K562 (cell line): Measurements from ENCODE around the gene CELA3A. TPM values are rescaled to one million over a fixed set of nuclear protein-coding genes. Genes with fewer than 3 reads are reported as not detected.
A peak's percentile ranks its signal among the peaks of the same experiment; 100 is the strongest.

ENCODE experiments used
- ATAC-seq: fragments of 200-7000 bp; cut with Tn5 transposase; 3 replicates; pipeline ENCODE4 v1.9.1; 2020; ENCODE audit warnings: moderate library complexity
- BruUV-seq: library from RNA; stranded (reverse); fragments of 400-500 nt; replicated peaks from 2 replicates; lab custom pipeline; 2021; lab: Mats Ljungman, UMichigan
- CTCF ChIA-PET: fragments of 300-600 bp; formaldehyde crosslinking; extraction: SDS; loops from one replicate; lab custom pipeline; 2021; ENCODE audit warnings: low intra/inter-chr PET ratio; lab: Yijun Ruan, JAX
- POLR2A ChIA-PET: fragments of 300-600, 350-650 bp; sonication (Branson Sonifier 250); formaldehyde crosslinking; extraction: SDS; loops from one replicate; lab custom pipeline; 2021; ENCODE audit warnings: antibody characterized with exemption, inconsistent platforms; lab: Yijun Ruan, JAX
- DNase-seq, 4 experiments: peaks; one replicate each; pipeline versions ENCODE4 v3.0.0 to v3.0.0-alpha.2; 2011 to 2018; ENCODE audit warnings: low spot score in 3 of 4, mixed read lengths in 3 of 4; ENCODE audit errors: extremely low read depth in 1 of 4
- FAIRE-seq: peaks from 2 replicates; lab custom pipeline; 2011; peaks lifted over from hg19 to GRCh38; lab: Jason Lieb, UNC
- H2AFZ ChIP-seq: 2 replicates; pipeline ENCODE4 v1.6.0; 2011; ENCODE audit warnings: low read depth, low read length, control low read depth, inconsistent platforms
- H3K27ac ChIP-seq: fragments of 200-600 bp; 3 replicates; pipeline ENCODE4 v1.8.0; 2011; ENCODE audit warnings: low read depth, mild to moderate bottlenecking, control low read depth, inconsistent platforms, low read length, moderate library complexity, mixed read lengths; ENCODE audit errors: extremely low read depth
- H3K27me3 ChIP-seq, 2 experiments: fragments of 300-600 bp in 1 of 2; 2 replicates in 1 of 2; 3 replicates in 1 of 2; pipeline versions ENCODE4 v1.6.0 to v1.8.0; 2011; ENCODE audit warnings: inconsistent platforms in 2 of 2, low read length in 2 of 2, mild to moderate bottlenecking in 1 of 2, mixed read lengths in 1 of 2, moderate library complexity in 1 of 2; ENCODE audit not compliant: control insufficient read depth in 2 of 2, insufficient read depth in 2 of 2
- H3K36me3 ChIP-seq: fragments of 300-600 bp; 3 replicates; pipeline ENCODE4 v1.8.0; 2011; ENCODE audit warnings: mild to moderate bottlenecking, low read length, inconsistent platforms; ENCODE audit not compliant: control insufficient read depth, insufficient read depth
- H3K4me1 ChIP-seq, 2 experiments: fragments of 200-600 bp in 1 of 2; replicated peaks in 1 of 2; 2 replicates in 1 of 2; 3 replicates in 1 of 2; pipeline versions ENCODE4 v1.5.1 to v1.8.0; 2011; ENCODE audit warnings: inconsistent platforms in 2 of 2, low read length in 2 of 2, mild to moderate bottlenecking in 1 of 2, mixed read lengths in 1 of 2, moderate library complexity in 1 of 2; ENCODE audit not compliant: control insufficient read depth in 2 of 2, insufficient read depth in 2 of 2
- H3K4me2 ChIP-seq: 2 replicates; pipeline ENCODE4 v1.6.1; 2011; ENCODE audit warnings: low read length, control low read depth, inconsistent platforms, mixed read lengths; ENCODE audit not compliant: insufficient read depth
- H3K4me3 ChIP-seq: fragments of 200-600 bp; sonication (generic), shearing (Covaris generic); 2 replicates; pipeline ENCODE4 v1.5.1; 2016; ENCODE audit warnings: control low read depth, inconsistent platforms
- H3K79me2 ChIP-seq: fragments of 200-600 bp; 3 replicates; pipeline ENCODE4 v1.8.0; 2011; ENCODE audit warnings: low read length, inconsistent platforms; ENCODE audit not compliant: control insufficient read depth, insufficient read depth
- H3K9ac ChIP-seq, 2 experiments: 2 replicates each; pipeline versions ENCODE4 v1.6.0 to v1.6.1; 2011; ENCODE audit warnings: low read depth in 2 of 2, low read length in 2 of 2, control low read depth in 1 of 2, inconsistent platforms in 1 of 2, mild to moderate bottlenecking in 1 of 2, mixed read lengths in 1 of 2; ENCODE audit not compliant: insufficient read depth in 1 of 2
- H3K9me1 ChIP-seq: one replicate; pipeline ENCODE4 v1.6.0; 2011; ENCODE audit warnings: inconsistent platforms, mild to moderate bottlenecking, low read length, moderate library complexity; ENCODE audit not compliant: control insufficient read depth, insufficient read depth
- H3K9me3 ChIP-seq: replicated peaks from 2 replicates; pipeline ENCODE4 v1.5.1; 2011; ENCODE audit warnings: low read depth, low read length, inconsistent platforms; ENCODE audit not compliant: control insufficient read depth, insufficient read depth
- H4K20me1 ChIP-seq: replicated peaks from 2 replicates; pipeline ENCODE4 v1.6.1; 2011; ENCODE audit warnings: low read length, inconsistent platforms, mixed read lengths; ENCODE audit not compliant: control insufficient read depth, insufficient read depth
- ARID2 ChIP-seq: fragments of 450-650 bp; IDR thresholded peaks from 2 replicates; pipeline ENCODE4 v1.6.1; 2017; ENCODE audit warnings: antibody characterized with exemption, mild to moderate bottlenecking
- CTCFL ChIP-seq: IDR thresholded peaks from 2 replicates; pipeline ENCODE4 v1.6.1; 2011; ENCODE audit warnings: borderline replicate concordance, low read depth, mild to moderate bottlenecking, moderate library complexity, low read length; ENCODE audit not compliant: insufficient read depth, poor library complexity, severe bottlenecking
- DIDO1 ChIP-seq: fragments of 450-650 bp; IDR thresholded peaks from 2 replicates; pipeline ENCODE4 v1.6.1; 2016; ENCODE audit warnings: low read depth, missing biosample characterization, missing genetic modification characterization
- ELK3 ChIP-seq: fragments of 450-650 bp; formaldehyde crosslinking; IDR thresholded peaks from 2 replicates; pipeline ENCODE4 v1.4.0; 2020; ENCODE audit warnings: mild to moderate bottlenecking
- NR4A1 ChIP-seq, 2 experiments: fragments of 250-450 bp in 1 of 2; fragments of 450-650 bp in 1 of 2; sonication (Bioruptor Pico) in 1 of 2; IDR thresholded peaks; 2 replicates each; pipeline versions ENCODE4 v1.4.0 to v1.6.1; 2016 to 2020; ENCODE audit warnings: mild to moderate bottlenecking in 2 of 2, missing compliant biosample characterization in 1 of 2, missing genetic modification characterization in 1 of 2, moderate library complexity in 1 of 2
- TRIM25 ChIP-seq: fragments of 450-650 bp; IDR thresholded peaks from 2 replicates; pipeline ENCODE4 v1.7.0; 2016; ENCODE audit warnings: borderline replicate concordance
- ZNF280A ChIP-seq: fragments of 450-650 bp; IDR thresholded peaks from 2 replicates; pipeline ENCODE4 v1.6.1; 2018; ENCODE audit warnings: mild to moderate bottlenecking, low read depth; ENCODE audit not compliant: partially characterized antibody
- ZNF695 ChIP-seq: fragments of 450-650 bp; formaldehyde crosslinking; IDR thresholded peaks from 2 replicates; pipeline ENCODE4 v1.4.0; 2020; ENCODE audit warnings: mild to moderate bottlenecking, moderate library complexity
- ZNF780A ChIP-seq: fragments of 250-450 bp; sonication (Bioruptor Pico); IDR thresholded peaks from 2 replicates; pipeline ENCODE4 v1.5.0; 2021; ENCODE audit warnings: mild to moderate bottlenecking
- WGBS: fragments of 100-300 bp; shearing (Covaris generic); methylation state at CpG from one replicate; pipeline ENCODE4 v1.1.6; 2016; ENCODE audit warnings: low coverage, mixed read lengths; ENCODE audit not compliant: insufficient coverage; ENCODE audit errors: missing lambda C conversion rate; 5-methylcytosine and 5-hydroxymethylcytosine counted together
- in situ Hi-C: fragments of 300-500 bp; cut with MboI; formaldehyde crosslinking; loops from 4 replicates; pipeline ENCODE4 v1.15.0; 2018; ENCODE audit warnings: inconsistent platforms, mixed read lengths
- intact Hi-C: fragments of 100-400 bp; cut with micrococcal nuclease; formaldehyde crosslinking; loops from 2 replicates; pipeline ENCODE4 v1.14.2; 2022
- polyA plus RNA-seq, 8 experiments: library from polyadenylated mRNA; depleted of rRNA in 4 of 8; stranded (reverse) in 5 of 8; unstranded in 3 of 8; fragments of >200 nt; fragmentation: Nextera tagmentation in 2 of 8; fragmentation: Illumina TruSeq in 1 of 8; extraction: Ambion mirVana in 2 of 8; extraction: Trizol in 1 of 8; gene quantifications; 2 replicates each; pipeline versions ENCODE4 v1.2.1 to v1.2.3, GENCODE V29; 2011 to 2014; ENCODE audit warnings: inconsistent platforms in 1 of 8, missing spikeins in 1 of 8
- total RNA-seq, 7 experiments: library from RNA; depleted of rRNA in 6 of 7; stranded (reverse); fragments of >200 nt in 6 of 7; fragmentation: Illumina TruSeq in 2 of 7; extraction: Trizol in 2 of 7; gene quantifications; 2 replicates each; pipeline versions ENCODE4 v1.2.1 to v1.2.3, GENCODE V29; 2011 to 2021; ENCODE audit warnings: low replicate concordance in 1 of 7

The CELA3A gene
- total and polyA plus RNA-seq, 9 of the 15 experiments (the other 6 are each of a cell fraction or from before 2014, with no cell fraction given): 5.4 TPM; not detected in 8

- no peak for TF ChIP-seq TRIM25
These were observed 40.1 kb upstream of the CELA3A start (continued) for GRCh38 chr1:21961337-21961736.

GRCh38 chr1:21961799-21962198 is 39.7 kb upstream of the CELA3A start:
- Histone ChIP-seq H3K36me3 (no peaks in the 10 kb centered on the region), H3K4me2 (no peak overlapping the region), H4K20me1 (no peaks in the 10 kb centered on the region), H3K27ac (no peak overlapping the region), H3K4me3 (no peak overlapping the region), H3K27me3 (peaks cover 2 to 6% of the 10 kb centered on the region in 2 experiments; a peak in 2 of 5 replicates), H3K79me2 (no peaks in the 10 kb centered on the region), H3K9me1 (no peaks in the 10 kb centered on the region), H3K4me1 (peaks cover 10 to 15% of the 10 kb centered on the region in 2 experiments), H2AFZ (no peak overlapping the region), H3K9me3 (no peaks in the 10 kb centered on the region), H3K9ac (peak overlapping the region in 1 of 2 experiments; percentile 84; a peak in 2 of 4 replicates)
- 58% methylated on average over 2 of the region's 2 CpGs for WGBS
- BruUV-seq: no TSS peak
- POLR2A ChIA-PET: interaction anchor here (0.9 to 1.1 kb wide), 2 partner anchors 11 to 179 kb away, joined by 3 read pairs; partner anchors contain the start of gene USP48
- DNase-seq (no peak), ATAC-seq (no peak), FAIRE-seq (no peak)
- intact Hi-C loops: loop anchor here (5.0 to 10.0 kb wide), 3 partner anchors 63 to 447 kb away; no protein-coding TSS in a partner anchor
- CTCF ChIA-PET: no interaction called here
- in situ Hi-C loops: no loop called here
- TF ChIP-seq NR4A1 (CRISPR knock-in tag; IDR thresholded peaks at IDR 0.05) (no peak), NR4A1 (tag; IDR thresholded peaks at IDR 0.05) (no peak), DIDO1 (tag) (no peak), ELK3 (no peak), ZNF280A (no peak), ZNF695 (CRISPR knock-in tag) (no peak), ZNF780A (no peak), CTCFL (no peak), ARID2 (no peak)
